ENCODE data around the gene FBXW2.

FBXW2 gene

GRCh38 chr9:120780367-120780766 lies 12.8 kb downstream of the FBXW2 start:
- no peak for DNase-seq (ENCODE audit: low read depth in 1 of 2, low spot score in 1 of 2)
- Histone ChIP-seq H3K27me3 (ENCODE audit: insufficient read depth, poor library complexity, severe bottlenecking) (no peaks in the 10 kb centered on the region), H3K27ac (replicated peaks) (peak overlapping the region; percentile 26), H3K4me3 (replicated peaks; ENCODE audit: insufficient read depth, low read length) (no peak overlapping the region)
- TF ChIP-seq POLR2AphosphoS5 (IDR thresholded peaks at IDR 0.05; ENCODE audit: low read depth) (no peak), GABPA (IDR thresholded peaks at IDR 0.05; ENCODE audit: low read depth) (no peak), CTCF (IDR thresholded peaks at IDR 0.05; ENCODE audit: insufficient read depth, low read length) (no peak), REST (IDR thresholded peaks at IDR 0.05; ENCODE audit: insufficient replicate concordance, low read depth) (no peak), SPI1 (IDR thresholded peaks at IDR 0.05; ENCODE audit: borderline replicate concordance, low read depth) (no peak)

- TF ChIP-seq CTCF (IDR thresholded peaks at IDR 0.05; ENCODE audit: insufficient read depth, low read length) (no peak), GABPA (IDR thresholded peaks at IDR 0.05; ENCODE audit: low read depth) (no peak), POLR2AphosphoS5 (IDR thresholded peaks at IDR 0.05; ENCODE audit: low read depth) (no peak), REST (IDR thresholded peaks at IDR 0.05; ENCODE audit: insufficient replicate concordance, low read depth) (no peak), SPI1 (IDR thresholded peaks at IDR 0.05; ENCODE audit: borderline replicate concordance, low read depth) (no peak)
- H3K4me3 ChIP-seq (replicated peaks; ENCODE audit: insufficient read depth, low read length): no peak overlapping the region
- DNase-seq (ENCODE audit: low read depth in 1 of 2, low spot score in 1 of 2): no peak
- H3K27ac ChIP-seq (replicated peaks): peak overlapping the region; percentile 57
- H3K27me3 ChIP-seq (ENCODE audit: insufficient read depth, poor library complexity, severe bottlenecking): no peaks in the 10 kb centered on the region
These were observed 14.0 kb downstream of the FBXW2 start for GRCh38 chr9:120779227-120779626.

GRCh38 chr9:120778758-120779157 lies 14.5 kb downstream of the FBXW2 start:
- Histone ChIP-seq H3K27ac (replicated peaks) (peak overlapping the region; percentile 57), H3K4me3 (replicated peaks; ENCODE audit: insufficient read depth, low read length) (no peak overlapping the region), H3K27me3 (ENCODE audit: insufficient read depth, poor library complexity, severe bottlenecking) (no peaks in the 10 kb centered on the region)
- TF ChIP-seq SPI1 (IDR thresholded peaks at IDR 0.05; ENCODE audit: borderline replicate concordance, low read depth) (no peak), GABPA (IDR thresholded peaks at IDR 0.05; ENCODE audit: low read depth) (no peak), CTCF (IDR thresholded peaks at IDR 0.05; ENCODE audit: insufficient read depth, low read length) (no peak), POLR2AphosphoS5 (IDR thresholded peaks at IDR 0.05; ENCODE audit: low read depth) (no peak), REST (IDR thresholded peaks at IDR 0.05; ENCODE audit: insufficient replicate concordance, low read depth) (no peak)
- peak in 1 of 2 experiments; percentile 48 for DNase-seq (ENCODE audit: low read depth in 1 of 2, low spot score in 1 of 2)

All from HL-60 (cell line).